ENCODE data around the gene SLITRK1.

Gene SLITRK1

DNA sequence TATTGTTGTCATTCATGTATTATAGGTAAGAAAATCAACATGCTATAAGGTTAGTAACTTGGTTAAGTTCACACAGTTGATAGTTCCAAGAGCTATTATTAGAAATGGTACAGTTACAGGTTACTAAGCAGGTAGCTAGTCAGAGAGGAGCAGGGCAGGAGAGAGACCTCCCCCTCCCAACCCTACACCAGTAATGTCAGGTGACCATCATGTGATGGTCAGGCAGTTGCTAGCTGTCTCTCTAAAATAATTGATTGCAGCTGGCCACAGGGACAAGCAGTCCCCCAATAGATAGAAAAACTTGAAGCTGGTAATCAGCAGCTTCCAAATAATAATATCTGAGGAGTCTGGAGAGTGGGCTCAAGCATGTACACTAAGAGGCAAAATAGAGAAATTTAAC lies 14.6 kb downstream of the SLITRK1 start:
- no peak for DNase-seq (ENCODE audit: low read depth)

DNA sequence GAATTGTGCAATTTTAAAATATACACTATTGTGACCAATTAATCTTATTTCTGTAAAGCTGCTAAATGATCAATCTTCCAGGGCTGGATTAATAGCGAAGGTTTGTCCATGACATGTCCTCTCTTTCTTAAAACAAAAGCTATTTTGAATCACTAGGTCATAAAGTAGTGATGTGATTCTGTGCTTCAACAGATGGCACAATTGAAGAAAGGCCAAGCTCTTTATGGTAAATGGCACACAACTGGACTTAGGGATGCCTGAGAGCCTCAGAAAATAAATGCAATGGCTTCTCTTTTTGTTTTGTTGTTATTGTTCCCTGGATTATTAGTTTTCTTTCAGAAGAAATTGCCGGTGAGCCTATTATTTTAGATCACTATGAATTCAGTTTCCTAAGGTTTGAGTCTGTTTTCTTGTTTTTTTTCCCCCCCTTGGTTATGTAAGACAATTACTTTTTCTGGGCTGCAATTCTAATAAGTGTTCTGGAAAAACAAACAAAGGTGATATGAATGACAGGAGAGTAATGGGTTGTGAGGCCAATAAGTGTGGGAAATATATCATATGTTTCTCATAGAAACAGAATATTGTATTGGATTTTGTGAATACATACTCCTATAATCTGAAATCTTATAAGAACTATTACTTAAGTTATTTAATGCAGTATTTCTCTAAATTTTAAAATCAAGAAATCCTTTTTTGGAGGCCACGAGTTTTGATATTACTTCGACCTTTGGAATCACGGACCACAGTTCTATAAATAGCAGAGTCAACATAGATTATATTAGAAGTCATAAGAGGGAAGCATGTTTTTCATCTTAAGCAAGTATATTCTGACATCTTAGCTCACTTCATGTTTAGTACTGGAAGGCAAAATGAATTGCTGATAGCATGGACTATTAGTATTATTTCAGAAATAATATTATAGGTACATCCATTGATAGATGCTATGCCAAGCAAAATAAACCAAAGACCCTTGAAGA lies 16.8 kb downstream of the SLITRK1 start:
- DNase-seq (ENCODE audit: low read depth): no peak

DNA sequence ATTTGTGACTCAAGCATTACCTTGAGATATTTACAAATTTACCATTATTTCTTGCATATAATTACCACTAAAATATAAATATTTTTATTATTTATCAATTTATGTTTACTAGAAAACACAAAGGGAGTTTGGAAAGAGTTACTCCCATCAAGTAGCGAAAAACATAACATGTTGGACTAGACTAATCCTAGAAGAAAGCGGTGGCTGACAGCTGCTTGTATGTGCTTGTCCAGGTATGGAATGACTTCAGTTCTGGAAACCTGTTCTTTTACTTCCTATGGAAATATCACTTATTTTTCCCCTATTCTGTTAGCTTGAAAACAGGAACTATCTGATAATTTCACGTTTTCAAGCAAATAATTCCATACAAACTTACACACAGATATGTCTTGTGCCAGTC lies 28.5 kb downstream of the SLITRK1 start:
- DNase-seq (ENCODE audit: low read depth): no peak

DNA sequence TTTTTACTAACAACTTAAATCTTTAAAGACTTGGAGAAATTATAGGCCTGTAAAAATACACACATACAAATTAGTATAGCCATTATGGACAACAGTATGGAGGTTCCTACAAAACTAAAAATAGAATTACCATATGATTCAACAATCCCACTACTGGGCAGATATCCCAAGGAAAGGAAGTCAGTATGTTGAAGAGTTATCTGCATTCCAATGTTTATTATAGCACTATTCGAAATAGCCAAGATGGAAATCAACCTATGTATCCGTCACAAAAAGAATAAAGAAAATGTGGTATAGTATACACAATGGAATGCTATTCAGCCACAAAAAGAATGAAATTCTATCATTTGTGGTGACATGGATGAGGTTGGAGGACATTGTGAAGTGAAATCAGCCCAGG lies 37.2 kb downstream of the SLITRK1 start:
- no peak for DNase-seq (ENCODE audit: low read depth)

GRCh38 chr13:83839146-83839545 lies 43.1 kb downstream of the SLITRK1 start:
- no peak for DNase-seq (ENCODE audit: low read depth)

DNA sequence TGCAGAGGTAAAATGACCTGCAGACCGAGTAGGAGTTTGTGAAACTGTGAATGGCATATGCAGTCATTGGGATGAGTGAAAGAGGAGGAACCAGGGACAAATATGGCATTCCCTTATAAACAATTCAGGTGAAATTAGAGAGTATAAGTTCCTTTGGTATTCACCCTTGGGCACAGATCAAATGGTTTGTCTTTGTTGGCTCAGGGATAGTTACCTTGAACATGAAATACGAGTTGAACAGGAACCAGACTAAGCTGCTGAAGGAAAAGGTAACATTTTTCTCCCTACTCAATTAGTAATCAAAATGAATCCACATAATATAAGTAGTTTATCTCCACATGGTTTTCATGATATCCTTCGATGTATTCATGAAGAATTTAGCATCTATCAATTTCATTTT lies 50.5 kb downstream of the SLITRK1 start:
- DNase-seq (ENCODE audit: low read depth): no peak

DNA sequence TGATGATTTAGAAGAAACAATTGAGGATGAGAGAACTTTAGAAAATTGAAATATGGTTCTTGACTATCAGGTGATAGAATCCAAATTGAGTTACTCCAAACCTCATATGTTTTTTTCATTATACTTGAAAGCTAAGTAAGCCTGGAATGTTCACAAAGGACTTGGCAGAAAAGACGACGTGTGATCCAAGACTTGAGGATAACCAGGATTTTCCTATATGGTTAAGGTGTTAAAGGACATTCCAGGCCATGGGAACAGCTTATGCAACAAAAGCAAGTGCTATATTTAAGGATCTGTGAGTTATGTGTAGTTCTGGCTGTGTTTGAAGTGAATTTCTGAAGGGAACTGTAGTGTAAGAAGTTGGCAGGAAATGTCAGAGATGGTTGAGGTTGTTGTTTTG lies 52.5 kb downstream of the SLITRK1 start:
- DNase-seq (ENCODE audit: low read depth): no peak

DNA sequence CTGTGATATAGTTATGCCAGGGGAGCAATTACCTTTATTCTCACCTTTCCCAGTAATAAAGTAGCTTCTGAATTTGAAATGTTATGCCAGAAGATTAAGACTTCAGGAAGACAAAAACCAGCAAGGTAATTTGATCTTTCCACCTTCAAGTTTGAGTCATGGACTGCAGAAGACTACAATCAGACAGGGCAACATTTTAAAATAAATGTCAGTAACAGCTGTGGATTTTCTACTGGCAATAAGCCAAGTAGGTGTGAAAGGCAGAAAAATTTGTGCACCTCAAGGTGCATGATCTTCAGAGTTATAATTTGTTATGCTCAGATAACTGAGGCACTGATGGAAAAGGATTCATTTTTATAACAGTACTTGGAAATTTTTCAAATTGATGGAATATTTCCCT lies 54.9 kb downstream of the SLITRK1 start:
- DNase-seq (ENCODE audit: low read depth): no peak

All from stimulated activated CD8-positive, alpha-beta memory T cell treated with anti-CD3 and anti-CD28 coated beads, Interleukin-4, amount 100 ng/mL, for 24 hours (primary cell).